NCI-H460 (cell line): Measurements from ENCODE around the gene ZNF92. TPM values are rescaled to one million over a fixed set of nuclear protein-coding genes. Genes with fewer than 3 reads are reported as not detected.
A peak's percentile ranks its signal among the peaks of the same experiment; 100 is the strongest.
"Not testable (repeated sequence)": the region's sequence is repeated elsewhere in the genome, so short reads cannot be mapped to it uniquely, and the experiment has no call there.

Experiments used
- DNase-seq: peaks from one replicate; pipeline ENCODE4 v3.0.0-alpha.2; 2016; ENCODE audit warnings: low read depth; ENCODE audit errors: extremely low read depth
- total RNA-seq: library from RNA; depleted of rRNA; stranded (reverse); fragments of >200 nt; shearing (Covaris generic); gene quantifications from 2 replicates; pipeline ENCODE4 v1.2.3, GENCODE V29; 2014

ZNF92 gene
- total RNA-seq, 1 experiment from 2014 or later, result 12.0 TPM

DNA sequence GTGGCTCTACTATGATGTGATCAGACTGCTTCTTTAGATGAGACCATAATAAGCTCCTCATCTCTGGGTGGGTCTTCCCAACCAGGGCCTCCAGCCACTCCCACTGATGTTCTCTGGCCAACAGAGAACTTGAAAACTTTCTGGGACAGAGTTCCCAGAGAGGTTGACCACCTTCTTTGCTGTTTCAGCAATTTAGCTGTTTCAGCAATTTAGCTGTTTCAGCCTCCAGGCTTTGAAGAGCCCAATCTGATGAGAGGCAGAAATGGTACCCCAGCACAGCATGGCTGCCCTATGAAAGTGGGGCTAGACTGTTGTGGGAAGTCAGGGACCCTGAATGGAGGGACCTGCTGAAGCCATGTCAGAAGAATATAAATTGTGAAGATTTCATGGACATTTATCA is 49.0 kb downstream of the ZNF92 start:
- no peak for DNase-seq

GRCh38 chr7:65423286-65423685 is 49.6 kb downstream of the ZNF92 start:
- DNase-seq, result not testable (repeated sequence)

- DNase-seq, result no peak
These were observed 56.1 kb downstream of the ZNF92 start for GRCh38 chr7:65429642-65430343.

- no peak for DNase-seq
These were observed 56.9 kb downstream of the ZNF92 start for GRCh38 chr7:65430344-65431186.

DNA sequence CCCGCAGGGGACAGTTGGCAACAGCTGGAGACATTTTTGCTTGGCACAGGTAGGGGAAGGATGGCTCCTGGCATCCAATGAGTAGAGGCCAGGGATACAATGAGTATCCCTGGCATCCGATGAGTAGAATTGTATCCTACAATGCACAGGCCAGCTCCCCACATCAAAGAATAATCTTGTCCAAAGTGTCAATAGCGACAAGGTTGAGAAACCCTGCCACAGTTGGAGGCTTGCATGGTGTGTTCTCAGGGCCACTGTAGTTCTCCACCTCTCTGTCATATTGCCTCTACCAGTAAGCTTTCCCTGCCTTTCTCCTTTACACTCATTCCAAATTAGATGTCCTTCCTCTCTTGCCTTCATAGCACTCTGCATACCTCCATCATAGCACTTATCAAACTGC is 60.7 kb downstream of the ZNF92 start:
- DNase-seq, result no peak

DNA sequence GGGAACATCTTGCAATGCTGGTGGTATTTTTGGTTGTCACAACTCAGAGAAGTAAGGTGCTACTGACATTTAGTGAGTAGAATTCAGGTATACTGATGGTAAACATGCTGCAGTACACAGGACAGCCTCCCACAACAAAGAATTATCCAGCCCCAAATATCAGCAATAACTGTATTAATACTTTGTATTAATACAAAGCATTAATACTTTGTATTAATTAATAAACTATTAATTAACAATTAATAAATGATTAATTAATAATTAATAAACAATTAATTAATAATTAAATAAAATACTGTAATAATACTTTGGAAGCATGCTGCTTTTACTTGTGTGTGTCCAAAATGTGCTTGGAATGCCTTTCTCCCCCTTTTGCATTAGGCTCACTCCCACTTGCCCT is 62.5 kb downstream of the ZNF92 start:
- DNase-seq, result no peak

DNA sequence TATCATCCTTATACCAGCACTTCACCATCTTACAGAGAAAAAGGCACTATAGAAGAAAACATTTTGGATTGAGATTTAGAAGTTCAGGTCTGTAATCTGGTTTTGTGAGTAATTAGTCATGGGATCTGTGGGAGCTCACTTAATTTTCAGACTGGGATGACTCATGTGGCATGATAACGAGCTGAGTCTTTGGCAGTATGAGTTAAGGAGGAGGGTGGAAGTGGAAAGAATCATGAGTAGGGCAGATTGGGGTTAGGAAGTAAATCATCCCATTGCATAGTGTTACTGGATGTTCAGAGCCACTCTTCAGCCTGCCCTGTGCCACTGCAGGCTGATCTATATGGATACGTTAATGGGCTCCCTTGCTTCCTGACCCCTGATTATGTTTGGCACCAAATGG is 64.9 kb downstream of the ZNF92 start:
- no peak for DNase-seq

DNA sequence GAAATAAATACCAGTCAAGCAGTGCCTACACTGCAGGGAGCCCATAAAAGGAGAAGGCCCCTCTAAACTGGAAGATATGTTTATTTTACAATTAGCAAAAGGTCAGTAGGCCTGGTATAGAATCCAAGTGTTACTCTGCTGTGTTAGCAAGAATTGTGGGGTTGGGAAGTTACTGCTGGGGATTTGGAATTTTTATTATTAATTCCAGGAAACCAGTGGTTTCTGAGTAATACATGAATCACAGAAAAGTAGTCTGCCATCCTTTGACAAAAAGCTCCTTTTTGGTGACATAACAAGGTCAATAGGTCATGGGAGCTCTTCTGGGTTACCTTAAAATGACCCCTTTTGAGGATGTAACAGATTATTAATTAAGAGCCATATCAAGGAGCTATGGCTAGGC is 67.4 kb downstream of the ZNF92 start:
- no peak for DNase-seq

DNA sequence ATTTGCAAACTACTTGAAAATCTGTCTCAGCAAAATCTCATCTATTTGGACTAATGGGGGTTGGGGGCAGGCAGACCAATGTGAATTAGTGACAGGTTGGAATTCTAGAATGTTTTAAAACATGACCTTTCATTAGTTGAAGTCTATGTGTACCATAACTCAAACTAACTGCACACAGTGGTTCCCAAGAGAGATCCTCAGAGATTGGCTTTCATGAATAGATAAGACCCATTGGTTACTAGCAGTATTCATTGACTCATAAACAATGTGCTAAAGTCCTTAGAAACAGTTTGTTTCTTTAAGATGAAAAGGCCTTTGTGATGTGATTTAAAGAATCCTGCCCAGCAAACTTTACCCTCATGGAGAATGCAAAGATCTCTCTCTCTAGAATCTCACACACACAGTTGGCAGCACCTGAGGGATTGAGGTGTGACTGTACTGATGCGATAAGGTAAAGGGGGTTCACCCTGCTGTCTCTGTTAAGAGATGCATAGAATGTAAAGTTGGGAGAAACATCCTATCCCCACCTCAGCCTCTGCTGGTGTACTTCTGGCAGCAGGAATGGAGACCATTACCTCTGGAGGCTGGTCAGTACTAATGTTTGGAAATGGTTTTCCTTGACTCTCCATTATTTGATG is 70.7 kb downstream of the ZNF92 start:
- DNase-seq, result no peak

GRCh38 chr7:65444899-65445823 is 71.5 kb downstream of the ZNF92 start:
- DNase-seq, result no peak

DNA sequence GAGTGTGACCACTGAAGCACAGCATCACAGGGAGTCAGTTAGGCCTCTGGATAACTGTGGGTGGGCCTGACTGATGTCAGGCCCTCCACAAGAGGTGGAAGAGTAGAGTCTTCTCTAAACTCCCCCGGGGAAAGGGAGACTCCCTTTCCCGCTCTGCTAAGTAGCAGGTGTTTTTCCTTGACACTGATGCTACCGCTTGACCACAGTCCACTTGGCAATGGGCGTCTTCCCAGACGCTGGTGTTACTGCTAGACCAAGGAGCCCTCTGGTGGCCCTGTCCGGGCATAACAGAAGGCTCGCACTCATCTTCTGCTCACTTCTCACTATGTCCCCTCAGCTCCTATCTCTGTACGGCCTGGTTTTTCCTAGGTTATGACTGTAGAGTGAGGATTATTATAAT is 73.4 kb downstream of the ZNF92 start:
- peak; percentile 7 for DNase-seq

GRCh38 chr7:65448816-65449504 is 75.3 kb downstream of the ZNF92 start:
- DNase-seq, result no peak

DNA sequence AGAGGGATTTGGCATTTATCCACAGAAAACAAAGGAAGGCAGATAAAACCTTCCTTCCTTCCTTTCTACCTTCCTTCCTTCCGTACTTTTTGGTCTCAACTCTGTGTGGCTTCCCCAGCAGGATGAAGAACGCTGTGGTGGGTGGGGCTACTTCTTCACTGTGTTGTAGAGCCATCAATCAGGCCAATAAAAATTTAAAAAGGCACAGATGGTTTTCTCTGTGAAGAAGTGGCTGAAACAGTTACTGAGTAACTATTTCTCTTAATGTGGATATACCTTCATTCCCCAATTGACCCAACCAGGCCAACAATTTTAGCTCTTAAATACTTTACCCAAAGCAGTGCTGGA is 75.8 kb downstream of the ZNF92 start:
- DNase-seq, result no peak
